NT2/D1 (cell line): ENCODE data around the gene CYP27A1.

ENCODE experiments used
- YY1 ChIP-seq: IDR thresholded peaks from 2 replicates; pipeline ENCODE4 v1.6.1; 2011; ENCODE audit not compliant: insufficient read length, insufficient read depth
- ZNF274 ChIP-seq: IDR thresholded peaks from 2 replicates; pipeline ENCODE4 v1.6.1; 2011; ENCODE audit warnings: mild to moderate bottlenecking, low read depth, low read length

DNA sequence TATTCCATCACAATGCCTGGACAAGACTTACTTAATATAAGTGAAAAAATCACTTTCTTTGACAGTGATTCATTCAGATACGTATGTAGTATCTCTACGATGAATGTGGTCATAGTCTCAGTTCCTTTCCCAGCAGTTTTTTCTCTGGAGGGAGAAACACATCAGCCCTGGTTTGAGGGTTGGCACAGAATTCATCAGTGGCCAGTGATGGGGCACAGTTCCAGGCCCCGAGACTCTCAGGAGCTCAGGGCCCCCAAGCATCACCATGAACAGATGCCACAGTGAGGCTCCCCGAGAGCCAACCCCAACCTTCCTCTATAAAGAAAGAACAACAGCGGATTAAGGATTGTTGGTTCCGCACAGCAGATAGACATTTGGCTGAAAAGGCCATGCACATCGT is 37.1 kb downstream of the CYP27A1 start:
- no peak for TF ChIP-seq YY1
- TF ChIP-seq ZNF274, result no peak
